HG02981 (cell line): ENCODE data around the gene SCARB1.
A peak's percentile ranks its signal among the peaks of the same experiment; 100 is the strongest.

Source experiments
- ATAC-seq: cut with Tn5 transposase; IDR thresholded peaks from one replicate; pipeline ENCODE4 v1.9.1; 2021; ENCODE audit warnings: mild to moderate bottlenecking, moderate library complexity; ENCODE audit not compliant: unreplicated experiment

The SCARB1 gene

GRCh38 chr12:124804011-124804621 lies 59.5 kb downstream of the SCARB1 start:
- no peak for ATAC-seq

GRCh38 chr12:124802361-124802760 lies 61.3 kb downstream of the SCARB1 start:
- ATAC-seq, result no peak

DNA sequence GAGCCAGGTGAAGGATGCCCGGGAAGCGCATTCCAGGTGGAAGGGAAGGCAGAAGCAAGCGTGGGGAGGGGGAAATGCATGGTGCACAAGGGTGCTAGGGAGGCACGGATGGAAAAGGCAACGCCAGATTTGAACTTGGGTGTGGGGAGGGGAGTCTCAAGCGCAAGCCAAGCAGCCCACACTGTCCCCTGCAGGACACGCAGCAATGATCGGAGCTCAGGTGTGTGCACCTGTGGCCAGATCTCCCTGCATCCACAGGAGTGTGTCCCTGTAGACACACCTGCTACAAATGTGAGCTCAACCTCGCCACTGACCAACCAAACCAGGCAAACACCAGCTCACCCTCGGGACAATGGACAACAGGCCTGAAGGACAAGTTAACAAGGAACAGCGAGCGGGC lies 63.2 kb downstream of the SCARB1 start:
- ATAC-seq, result no peak

GRCh38 chr12:124797321-124797720 lies 66.3 kb downstream of the SCARB1 start:
- no peak for ATAC-seq

DNA sequence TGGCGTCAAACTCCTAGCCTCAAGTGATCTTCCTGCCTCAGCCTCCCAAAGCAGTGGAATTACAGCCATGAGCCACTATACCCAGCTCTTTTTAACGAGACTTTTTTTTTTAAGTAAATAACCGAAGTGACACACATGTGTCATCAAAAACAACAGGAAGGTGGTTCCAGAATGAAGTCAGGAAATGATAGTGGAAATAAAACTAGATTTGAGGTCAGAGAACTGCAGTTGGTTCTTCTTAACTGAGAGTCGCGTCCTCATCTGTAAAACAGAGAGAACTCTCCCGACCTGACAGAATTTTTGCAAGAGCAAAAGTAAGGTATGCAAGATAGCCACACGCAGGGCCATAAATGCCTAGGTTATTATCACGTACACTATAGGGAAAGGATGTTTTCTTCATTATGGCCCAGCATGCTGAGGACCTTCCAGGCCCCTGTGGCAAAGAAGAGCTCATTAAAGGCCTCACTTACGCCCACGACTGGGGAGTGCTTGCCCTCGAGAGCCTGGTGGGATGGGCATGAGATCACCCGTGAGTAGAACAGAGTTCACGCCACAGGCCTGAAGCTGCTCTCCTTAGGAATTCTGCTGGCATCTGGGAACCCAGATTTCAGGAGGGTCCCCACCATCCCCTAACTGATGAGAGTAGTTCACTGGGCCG lies 67.2 kb downstream of the SCARB1 start:
- ATAC-seq, result no peak

GRCh38 chr12:124795081-124795948 lies 68.3 kb downstream of the SCARB1 start:
- peak; percentile 64 for ATAC-seq

- ATAC-seq, result no peak
Measured at GRCh38 chr12:124792961-124793441, 70.7 kb downstream of the SCARB1 start.

DNA sequence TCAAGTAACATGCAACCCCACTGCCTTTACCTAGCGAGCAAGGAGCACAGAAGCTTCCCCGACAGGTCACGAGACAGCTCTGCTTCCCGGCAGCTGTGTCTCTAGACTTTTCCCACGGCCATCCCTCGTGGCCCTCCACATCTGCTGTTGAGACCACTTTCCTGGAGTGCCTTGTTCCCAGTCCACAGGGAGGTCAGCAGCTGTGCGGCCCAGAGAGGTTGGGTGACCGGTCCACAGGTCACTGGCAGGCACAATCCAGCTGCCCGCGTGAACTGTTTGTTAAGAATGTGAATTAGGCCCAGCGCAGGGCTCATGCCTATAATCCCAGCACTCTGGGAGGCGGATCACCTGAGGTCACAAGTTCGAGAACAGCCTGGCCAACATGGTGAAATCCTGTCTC lies 71.5 kb downstream of the SCARB1 start:
- ATAC-seq, result no peak

GRCh38 chr12:124790650-124791400 lies 72.8 kb downstream of the SCARB1 start:
- ATAC-seq, result no peak

DNA sequence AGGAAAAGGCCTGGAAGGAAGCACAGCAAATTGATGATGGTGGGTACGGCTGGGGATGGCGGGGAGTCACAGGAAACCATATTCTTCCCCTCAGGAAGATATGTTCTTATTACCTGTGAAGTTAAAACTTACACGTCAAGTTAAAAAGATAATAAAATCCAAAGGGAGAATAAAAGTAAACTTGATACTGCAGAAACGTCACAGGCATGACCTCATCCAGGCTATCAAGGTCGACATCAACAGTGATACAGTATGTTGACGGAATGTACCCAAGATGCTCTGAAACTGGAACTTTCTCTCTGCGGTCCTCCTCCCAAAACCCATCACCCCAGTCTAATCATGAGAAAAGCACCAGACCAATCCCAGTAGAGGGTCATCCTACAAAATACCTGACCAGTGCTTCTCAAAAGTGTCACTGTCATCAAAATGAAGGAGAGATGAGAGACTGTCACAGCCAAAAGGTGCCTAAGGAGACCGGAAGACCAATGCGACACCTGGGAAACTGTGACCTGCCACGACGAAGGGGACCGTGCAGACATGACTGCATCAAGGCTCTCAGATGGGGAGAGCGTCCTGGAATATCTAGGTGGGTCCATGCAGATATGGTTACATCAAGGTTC lies 74.6 kb downstream of the SCARB1 start:
- no peak for ATAC-seq

DNA sequence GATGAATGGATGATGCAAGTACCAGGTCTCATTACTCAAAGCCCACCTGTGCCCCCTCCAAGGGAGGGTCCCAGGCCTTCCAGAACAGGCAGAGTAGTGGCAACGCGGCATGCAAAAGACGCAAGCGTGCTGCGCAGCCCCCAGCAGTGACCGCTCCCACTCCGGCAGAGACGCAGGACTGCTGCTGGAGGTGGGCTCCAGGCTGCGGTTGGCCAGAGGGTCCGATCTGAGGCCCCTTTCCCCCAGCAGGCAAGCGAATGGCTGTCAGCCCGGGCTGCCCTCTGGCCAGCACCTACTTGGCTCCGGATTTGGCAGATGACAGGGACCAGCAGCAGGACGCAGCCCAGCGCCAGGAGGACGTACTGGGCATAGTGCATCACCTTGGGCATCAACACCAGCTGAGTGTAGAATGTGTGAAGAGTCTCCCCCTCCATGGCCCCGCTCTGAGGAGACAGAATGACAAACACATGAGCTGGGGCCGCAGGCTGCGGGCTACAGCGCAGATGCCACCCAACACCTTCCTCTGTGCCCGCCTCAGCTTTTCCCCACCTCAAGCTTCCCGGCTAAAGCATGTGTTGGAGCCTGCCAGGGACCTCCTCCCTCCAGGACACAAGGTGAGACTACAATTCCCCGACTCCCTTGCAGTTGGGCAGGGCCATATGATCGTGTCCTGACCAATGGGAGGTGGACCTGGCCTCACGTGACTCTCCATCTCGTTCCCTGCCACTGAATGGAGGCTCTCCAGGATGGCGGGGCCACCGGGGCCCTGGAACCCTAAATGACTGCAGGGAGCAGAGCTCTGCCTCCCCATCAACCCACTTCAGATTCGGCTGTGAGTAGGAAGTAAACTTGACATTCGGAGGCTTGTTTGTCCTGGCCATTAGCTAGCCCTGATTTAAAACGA lies 77.4 kb downstream of the SCARB1 start:
- ATAC-seq, result no peak

GRCh38 chr12:124784871-124785572 lies 78.6 kb downstream of the SCARB1 start:
- ATAC-seq, result no peak

GRCh38 chr12:124783087-124783486 lies 80.6 kb downstream of the SCARB1 start:
- ATAC-seq, result no peak

DNA sequence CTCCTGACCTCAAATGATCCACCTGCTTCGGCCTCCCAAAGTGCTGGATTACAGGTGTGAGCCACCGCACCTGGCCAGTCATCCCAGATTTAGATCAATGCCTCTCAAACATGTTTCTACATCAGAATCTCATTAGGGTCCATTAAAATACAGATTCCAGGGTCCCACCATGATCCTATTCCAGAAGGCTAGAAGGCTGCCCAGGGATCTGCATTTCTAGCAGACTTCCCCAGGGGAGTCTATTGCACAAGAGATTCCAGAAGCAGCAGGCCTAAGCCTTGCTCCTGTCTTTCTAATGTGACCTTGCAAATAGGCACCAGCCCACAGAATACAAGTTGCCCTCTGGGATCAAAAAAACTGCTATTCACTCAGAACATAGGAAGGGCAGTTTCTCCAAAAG lies 81.5 kb downstream of the SCARB1 start:
- ATAC-seq, result no peak

- no peak for ATAC-seq
Measured at GRCh38 chr12:124780752-124781685, 82.6 kb downstream of the SCARB1 start.

GRCh38 chr12:124780336-124780735 lies 83.3 kb downstream of the SCARB1 start:
- no peak for ATAC-seq

DNA sequence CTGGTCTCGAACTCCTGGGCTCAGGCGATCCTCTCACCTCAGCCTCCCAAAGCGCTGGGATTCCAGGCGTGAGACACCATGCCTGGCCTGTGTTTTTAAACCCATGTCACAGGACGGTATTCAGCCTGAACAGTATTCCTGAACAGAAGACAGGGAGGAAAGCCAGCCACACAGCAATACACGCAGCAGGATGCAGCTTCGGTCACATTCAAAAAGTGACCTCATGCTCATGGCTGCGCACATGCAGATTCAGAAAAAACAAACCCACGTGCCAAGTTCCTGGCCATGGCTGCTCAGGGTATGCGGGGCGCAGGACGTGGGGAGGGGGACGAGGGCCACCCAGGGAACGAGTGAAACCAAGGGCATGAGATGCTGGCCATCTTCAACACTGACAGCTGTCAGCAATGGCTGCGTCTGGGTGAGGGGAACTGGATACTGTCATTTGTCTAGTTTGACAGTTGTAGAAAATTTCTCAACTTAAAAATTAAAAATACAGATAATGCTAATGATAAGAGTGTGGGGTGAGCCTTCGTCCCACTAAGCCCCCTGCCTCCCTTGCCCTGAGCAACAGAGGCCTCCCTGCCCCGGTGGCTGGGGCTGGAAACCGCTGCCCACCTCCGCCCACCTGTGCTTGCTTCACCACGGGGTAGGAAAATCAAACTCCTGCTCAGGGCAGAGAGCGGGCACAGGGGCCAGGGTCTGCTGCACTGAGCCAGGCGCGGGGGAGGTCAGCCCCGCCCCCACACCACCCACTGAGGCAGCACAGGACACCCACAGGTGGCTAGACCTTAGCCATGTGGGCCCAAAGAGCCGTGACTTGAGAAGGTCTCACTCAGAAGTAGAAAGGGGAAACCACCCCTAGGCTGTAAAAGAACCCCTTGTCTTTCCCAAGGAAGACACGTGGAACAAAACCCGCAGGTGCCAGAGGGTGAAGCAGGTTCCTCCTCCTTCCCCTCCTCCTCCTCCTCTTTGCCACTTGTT lies 84.2 kb downstream of the SCARB1 start:
- ATAC-seq, result peak; percentile 40
